HG03439 (cell line): ENCODE measurements around the gene LIPG.

ENCODE experiments used
- ATAC-seq: cut with Tn5 transposase; IDR thresholded peaks from one replicate; pipeline ENCODE4 v1.9.1; 2021; ENCODE audit warnings: mild to moderate bottlenecking, moderate library complexity; ENCODE audit not compliant: unreplicated experiment

LIPG gene

GRCh38 chr18:49630246-49630699, 68.4 kb downstream of the LIPG start:
- ATAC-seq: no peak

- ATAC-seq: no peak
Measured at GRCh38 chr18:49631146-49631866, 69.4 kb downstream of the LIPG start.

DNA sequence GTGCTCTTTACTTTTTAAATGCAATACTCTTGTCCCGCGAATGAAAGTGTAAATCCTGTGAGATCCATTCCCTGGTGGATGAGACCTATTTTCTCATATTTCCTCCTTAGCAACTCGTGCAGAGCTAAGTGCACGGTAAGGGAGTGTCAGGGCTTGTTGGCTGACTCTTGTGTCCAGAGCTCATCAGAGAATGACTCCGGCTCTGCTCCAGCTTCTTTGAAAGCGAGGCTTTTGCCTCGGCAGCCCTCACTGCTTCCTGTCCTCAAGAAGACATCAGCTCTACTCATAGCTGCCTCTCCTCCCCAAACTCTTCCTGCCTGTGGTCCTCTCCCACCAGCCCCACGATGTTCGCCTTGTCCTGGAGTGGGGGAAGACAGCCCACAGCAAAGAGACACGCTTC, 70.7 kb downstream of the LIPG start:
- ATAC-seq: no peak

DNA sequence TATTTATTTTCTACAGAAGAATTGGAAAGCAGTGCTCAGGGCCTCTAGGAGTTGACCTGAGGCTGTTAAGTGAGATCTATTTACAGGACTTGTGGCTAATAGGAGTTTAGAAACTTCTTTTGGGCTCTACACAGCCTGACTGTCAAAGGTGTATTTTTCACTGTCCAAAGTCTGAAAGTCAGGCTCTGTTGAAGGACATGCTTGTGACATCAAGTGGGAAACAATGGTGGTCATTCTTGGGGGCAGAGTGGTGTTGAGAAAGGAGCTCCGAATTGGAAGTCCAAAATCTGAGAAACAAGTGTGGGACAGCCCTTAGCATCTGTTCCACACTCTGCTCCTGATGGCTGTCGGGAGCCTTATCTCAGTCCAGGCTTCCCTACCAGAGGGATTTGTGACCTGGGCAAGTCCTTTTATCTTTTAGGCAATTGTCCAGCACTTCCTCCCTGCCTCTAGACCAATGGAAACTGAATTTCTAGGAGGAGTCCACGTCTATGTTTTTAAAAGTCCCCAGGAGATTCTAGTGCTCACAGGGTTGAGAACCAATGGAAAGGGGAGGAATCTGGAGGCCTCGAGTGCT, 76.4 kb downstream of the LIPG start:
- ATAC-seq: no peak

DNA sequence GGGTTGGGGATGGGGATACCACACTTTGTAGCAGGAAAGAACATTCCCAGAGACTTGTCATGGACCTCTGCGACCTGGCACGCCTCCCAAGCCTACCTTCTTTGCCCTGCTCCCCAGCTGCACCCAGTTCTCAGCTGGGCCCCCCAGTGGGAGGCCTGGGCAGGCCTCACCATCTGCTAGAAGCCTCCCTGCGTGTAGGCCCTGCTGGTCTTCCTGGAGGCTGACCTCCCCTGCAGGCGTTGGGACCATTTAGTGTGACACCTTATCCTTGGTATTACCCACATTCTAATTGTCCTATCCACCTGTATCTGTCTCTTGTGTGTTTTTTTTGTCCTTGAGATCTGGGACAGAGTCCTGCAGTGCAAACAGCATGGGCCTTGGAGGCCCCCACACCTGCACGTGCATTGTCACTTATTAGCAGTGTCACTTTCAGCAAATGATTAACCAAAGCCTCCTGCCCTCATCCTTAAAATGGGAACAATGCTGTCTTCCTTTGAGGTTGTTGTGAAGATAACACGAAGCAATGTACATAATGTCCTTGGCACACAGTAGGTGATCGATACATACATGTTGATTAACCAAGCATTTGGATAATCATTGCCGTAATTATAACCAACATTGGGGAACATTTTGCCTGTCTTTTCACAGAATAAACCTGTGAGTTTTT, 77.2 kb downstream of the LIPG start:
- no peak for ATAC-seq

GRCh38 chr18:49639643-49640391, 78.0 kb downstream of the LIPG start:
- ATAC-seq: no peak

DNA sequence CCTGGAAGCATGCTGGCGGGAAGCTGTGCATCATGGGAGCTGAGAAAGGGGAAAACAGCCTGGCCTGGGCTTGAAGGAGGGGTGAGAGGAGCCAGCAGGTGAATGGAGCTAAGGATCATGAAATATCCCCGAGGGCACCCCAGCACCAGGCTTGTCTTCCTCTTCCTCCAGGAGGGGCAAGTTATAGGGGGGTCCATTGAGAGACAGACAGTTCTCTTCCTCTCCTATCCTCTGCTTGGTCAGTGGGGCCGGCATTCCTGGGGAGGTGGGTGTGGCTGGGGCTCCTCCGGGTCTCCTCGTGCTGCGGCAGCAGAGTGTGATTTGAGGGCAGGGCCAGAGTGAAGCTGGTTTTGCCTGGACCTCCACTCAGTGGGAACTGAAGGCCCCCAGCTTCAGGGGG, 78.9 kb downstream of the LIPG start:
- ATAC-seq: no peak

DNA sequence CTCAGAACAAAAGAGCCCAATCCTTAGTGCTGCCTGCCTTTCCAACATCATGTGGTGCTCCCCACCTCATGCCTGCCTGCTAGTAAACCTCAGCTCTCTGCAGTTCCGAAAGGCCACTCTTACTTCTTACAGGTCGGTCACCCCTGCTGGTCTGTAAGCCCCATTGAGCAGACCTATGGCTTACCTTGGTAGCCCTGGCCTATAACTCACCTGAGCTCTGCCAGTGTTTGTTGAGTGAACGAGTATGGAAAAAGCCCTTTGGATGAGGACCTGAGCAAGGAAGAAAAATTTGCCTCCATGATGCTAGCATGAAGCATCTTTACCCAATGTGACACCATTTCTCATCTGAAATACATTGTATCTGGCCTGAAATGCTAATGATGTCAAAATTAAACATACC, 83.3 kb downstream of the LIPG start:
- no peak for ATAC-seq

GRCh38 chr18:49645841-49646351, 84.0 kb downstream of the LIPG start:
- no peak for ATAC-seq

- no peak for ATAC-seq
Measured at GRCh38 chr18:49646873-49647272, 85.0 kb downstream of the LIPG start.

- ATAC-seq: no peak
Measured at GRCh38 chr18:49647496-49648168, 85.8 kb downstream of the LIPG start.

DNA sequence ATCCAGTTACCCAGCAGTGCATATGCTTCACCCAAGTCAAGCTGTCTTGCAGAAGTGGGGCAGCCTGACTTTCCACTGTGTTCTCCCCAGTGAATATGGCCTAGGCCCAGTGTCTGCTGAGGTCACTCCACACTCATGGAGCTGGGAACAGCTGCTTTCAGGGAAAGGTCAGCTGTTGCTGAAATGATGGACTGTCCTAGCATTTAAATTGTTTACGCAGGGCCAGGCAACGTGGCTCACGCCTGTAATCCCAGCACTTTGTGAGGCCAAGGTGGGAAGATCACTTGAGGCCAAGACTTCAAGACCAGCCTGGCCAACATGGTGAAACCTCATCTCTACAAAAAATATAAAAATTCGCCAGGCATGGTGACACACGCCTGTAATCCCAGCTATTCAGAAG, 86.5 kb downstream of the LIPG start:
- no peak for ATAC-seq
